ENCODE data around the gene OR4K15. TPM values are rescaled to one million over a fixed set of nuclear protein-coding genes. Genes with fewer than 3 reads are reported as not detected.
"Not testable (repeated sequence)": the region's sequence is repeated elsewhere in the genome, so short reads cannot be mapped to it uniquely, and the experiment has no call there.

Gene OR4K15
- total RNA-seq: not detected
- long read RNA-seq: 0 reads

GRCh38 chr14:19975291-19975690, at the start of gene OR4K15:
Gene OR4K15, plus strand, starts transcription at chr14:19975591. Its CDS starts 0 bp downstream, at chr14:19975591.
- DNase-seq (no peak), ATAC-seq (no peak)
- intact Hi-C loops (cut with micrococcal nuclease): no loop called here

GRCh38 chr14:19930617-19931016, 44.8 kb upstream of the OR4K15 start, which contains the start of gene OR4K1:
Gene OR4K1, plus strand, starts transcription at chr14:19930917. Its CDS starts 4,750 bp downstream, at chr14:19935667.
- ATAC-seq (no peak), DNase-seq (no peak)
- intact Hi-C loops (cut with micrococcal nuclease): no loop called here

DNA sequence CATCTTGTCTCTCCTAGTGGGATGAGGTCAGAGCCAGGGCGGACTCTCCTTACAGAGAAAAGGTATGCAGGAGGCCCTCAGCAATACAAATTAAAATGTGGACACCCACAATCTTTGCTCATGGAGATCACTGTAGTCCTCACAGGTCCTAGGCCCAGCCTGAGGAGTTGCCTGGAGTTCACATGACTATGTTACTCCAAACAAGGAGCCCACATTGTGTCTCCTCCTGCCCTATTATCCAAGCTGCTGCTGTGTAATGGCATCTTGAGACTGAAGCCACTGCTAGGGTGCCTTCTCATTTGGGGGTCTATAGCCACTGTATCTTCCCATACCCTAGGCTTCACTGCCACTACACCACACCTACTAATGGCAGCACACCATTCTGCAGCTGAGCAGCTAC, 33.7 kb upstream of the OR4K15 start:
- intact Hi-C loops (cut with micrococcal nuclease): no loop called here
- ATAC-seq: no peak

GRCh38 chr14:19947413-19948090, 27.8 kb upstream of the OR4K15 start:
- ATAC-seq: no peak
- intact Hi-C loops (cut with micrococcal nuclease): no loop called here
- DNase-seq: no peak

More for the DNA sequence above, 33.7 kb upstream of the OR4K15 start:
- no peak for DNase-seq

- ATAC-seq (no peak), DNase-seq (no peak)
- intact Hi-C loops (cut with micrococcal nuclease): no loop called here
These were observed 26.2 kb upstream of the OR4K15 start for GRCh38 chr14:19949218-19949617.

GRCh38 chr14:19969735-19970134, 5.7 kb upstream of the OR4K15 start:
- DNase-seq; ATAC-seq; intact Hi-C loops (cut with micrococcal nuclease): not testable (repeated sequence)

- intact Hi-C loops (cut with micrococcal nuclease): no loop called here
- DNase-seq: no peak
- ATAC-seq: no peak
These were observed 547 bp upstream of the OR4K15 start for GRCh38 chr14:19974844-19975243.

DNA sequence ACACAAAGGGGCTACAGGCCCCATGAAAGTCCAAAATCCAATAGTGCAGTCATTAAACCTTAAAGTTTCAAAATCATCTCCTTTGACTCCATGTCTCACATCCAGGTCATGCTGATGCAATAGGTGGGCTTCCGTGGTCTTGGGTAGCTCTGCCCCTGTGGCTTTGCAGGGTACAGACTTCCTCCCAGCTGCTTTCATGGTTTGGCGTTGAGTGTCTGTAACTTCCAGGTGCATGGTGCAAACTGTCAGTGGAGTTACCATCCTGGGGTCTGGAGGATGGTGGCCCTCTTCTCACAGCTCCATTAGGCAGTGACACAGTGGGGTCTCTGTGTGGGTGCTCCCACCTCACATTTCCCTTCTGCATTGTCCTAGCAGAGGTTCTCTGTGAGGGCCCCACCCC, 18.0 kb downstream of the OR4K15 start:
- intact Hi-C loops (cut with micrococcal nuclease): no loop called here
- ATAC-seq (no peak), DNase-seq (no peak)

DNA sequence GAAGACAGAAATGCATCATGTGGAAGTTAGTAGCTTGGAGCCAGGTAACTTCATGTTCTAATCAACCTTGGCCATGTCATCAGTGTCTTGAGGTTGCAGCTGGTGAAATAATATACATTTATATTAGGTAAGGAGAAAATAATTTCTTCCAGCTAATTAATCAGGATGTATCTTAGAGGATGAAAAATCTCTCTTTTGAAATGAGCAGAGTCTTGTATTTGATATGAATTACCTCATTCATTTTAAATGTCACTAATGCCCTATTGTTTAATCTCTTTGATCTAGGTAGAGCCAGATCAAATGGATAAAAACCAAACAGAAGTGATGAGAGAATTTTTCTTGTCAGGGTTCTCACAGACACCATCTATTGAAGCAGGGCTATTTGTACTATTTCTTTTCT, 26.5 kb downstream of the OR4K15 start, which contains the start of gene OR4Q2:
TSS of gene OR4Q2 (plus strand) at position 301 of the 400 bp plus-strand sequence.
- intact Hi-C loops (cut with micrococcal nuclease): no loop called here
- DNase-seq (no peak), ATAC-seq (no peak)

- DNase-seq (no peak), ATAC-seq (no peak)
- intact Hi-C loops (cut with micrococcal nuclease): no loop called here
These were observed 26.9 kb downstream of the OR4K15 start for GRCh38 chr14:20002319-20002718.

- DNase-seq (no peak), ATAC-seq (no peak)
- intact Hi-C loops (cut with micrococcal nuclease): no loop called here
These were observed 32.8 kb downstream of the OR4K15 start for GRCh38 chr14:20008156-20008555.

DNA sequence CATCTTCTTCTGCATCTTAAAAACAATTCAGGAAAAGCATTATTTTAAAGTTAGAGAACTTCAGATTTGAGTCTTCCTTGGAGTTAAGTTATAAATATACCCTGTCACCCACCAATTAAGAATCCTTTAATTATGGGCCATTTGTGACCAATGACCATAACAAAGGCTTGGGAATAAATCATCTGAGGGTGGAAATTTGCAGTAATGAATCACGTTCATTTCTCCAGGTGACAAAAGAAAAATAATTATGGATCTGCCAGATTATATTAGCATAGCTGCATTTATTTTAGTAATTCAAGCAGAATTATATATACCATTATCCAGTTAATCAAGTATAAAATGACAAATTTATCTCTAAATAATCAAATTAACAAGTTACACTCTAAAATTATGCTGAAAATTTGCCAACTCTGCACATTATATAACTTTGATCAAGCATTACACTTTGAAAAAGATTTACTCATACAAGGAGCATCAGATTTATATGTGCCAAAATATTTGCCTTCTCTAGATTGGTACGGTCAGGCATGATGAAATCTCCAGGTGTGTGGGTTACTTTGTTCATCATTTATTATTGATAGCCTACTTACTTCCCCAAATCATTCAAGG, 44.0 kb downstream of the OR4K15 start, which contains the start of gene OR4K14:
TSS of gene OR4K14 (minus strand) at position 51 of the 609 bp plus-strand sequence. CDS start 4,114 bp downstream, outside the sequence.
- intact Hi-C loops (cut with micrococcal nuclease): no loop called here

More for the DNA sequence above, 44.0 kb downstream of the OR4K15 start, which contains the start of gene OR4K14:
- DNase-seq (no peak), ATAC-seq (no peak)

Other genes with a start within 250 kb of the OR4K15 start
- not detected for gene OR4Q3, start 232.0 kb upstream of the OR4K15 start, total RNA-seq
- gene OR4M1, start 202.1 kb upstream of the OR4K15 start, total RNA-seq: not detected
- gene OR4N2, start 171.8 kb upstream of the OR4K15 start, total RNA-seq: not detected
- gene OR4K2, start 100.4 kb upstream of the OR4K15 start, total RNA-seq: not detected
- not detected for gene OR4K5, start 55.0 kb upstream of the OR4K15 start, total RNA-seq
- not detected for gene OR4K1, start 44.7 kb upstream of the OR4K15 start, total RNA-seq
- not detected for gene OR4Q2, start 26.6 kb downstream of the OR4K15 start, total RNA-seq
- gene OR4K14, start 43.7 kb downstream of the OR4K15 start, total RNA-seq: not detected
- not detected for gene OR4K13, start 60.4 kb downstream of the OR4K15 start, total RNA-seq
- gene OR4L1, start 84.5 kb downstream of the OR4K15 start, total RNA-seq: not detected
- gene OR4K17, start 135.1 kb downstream of the OR4K15 start, total RNA-seq: not detected
- gene OR4N5, start 163.2 kb downstream of the OR4K15 start, total RNA-seq: not detected
- not detected for gene OR11G2, start 215.3 kb downstream of the OR4K15 start, total RNA-seq
- not detected for gene OR11H6, start 248.1 kb downstream of the OR4K15 start, total RNA-seq